GM12801 (cell line): ENCODE data around the gene LATS1.

Experiments
- CTCF ChIP-seq: IDR thresholded peaks from one replicate; pipeline ENCODE4 v1.5.1; 2011; ENCODE audit warnings: control low read depth; ENCODE audit not compliant: insufficient read length; ENCODE audit errors: extremely low read depth

Gene LATS1

GRCh38 chr6:149694921-149695320, 23.0 kb downstream of the LATS1 start:
- no peak for TF ChIP-seq CTCF

GRCh38 chr6:149691201-149691600, 26.7 kb downstream of the LATS1 start:
- no peak for TF ChIP-seq CTCF

- no peak for TF ChIP-seq CTCF
Observed at GRCh38 chr6:149686230-149686629, 31.7 kb downstream of the LATS1 start.

GRCh38 chr6:149683256-149683859, 34.5 kb downstream of the LATS1 start:
- TF ChIP-seq CTCF, result no peak

- TF ChIP-seq CTCF, result no peak
Observed at GRCh38 chr6:149681209-149681608, 36.7 kb downstream of the LATS1 start.

GRCh38 chr6:149680503-149680902, 37.4 kb downstream of the LATS1 start:
- no peak for TF ChIP-seq CTCF

- no peak for TF ChIP-seq CTCF
Observed at GRCh38 chr6:149660028-149660427, 57.9 kb downstream of the LATS1 start.
